Astrocyte of the cerebellum (primary cell): ENCODE results near the gene HMGA1.

Source experiments
- DNase-seq: peaks from one replicate; pipeline ENCODE4 v3.0.0-alpha.2; 2011; ENCODE audit warnings: low read depth
- H3K4me3 ChIP-seq: 2 replicates; pipeline ENCODE4 v1.5.1; 2011; ENCODE audit warnings: mild to moderate bottlenecking, low read depth, low read length, moderate library complexity
- in situ Hi-C: cut with HindIII; loops from 2 replicates; pipeline ENCODE4 v1.10.0; 2017; ENCODE audit warnings: low sequenced_read_pairs
- TF ChIP-seq, protein P1 (sequence below): IDR thresholded peaks from 2 replicates; pipeline ENCODE4 v1.5.1; 2012; ENCODE audit warnings: low read length, low read depth, moderate library complexity, mild to moderate bottlenecking; ENCODE audit errors: missing control alignments

HMGA1 gene

DNA sequence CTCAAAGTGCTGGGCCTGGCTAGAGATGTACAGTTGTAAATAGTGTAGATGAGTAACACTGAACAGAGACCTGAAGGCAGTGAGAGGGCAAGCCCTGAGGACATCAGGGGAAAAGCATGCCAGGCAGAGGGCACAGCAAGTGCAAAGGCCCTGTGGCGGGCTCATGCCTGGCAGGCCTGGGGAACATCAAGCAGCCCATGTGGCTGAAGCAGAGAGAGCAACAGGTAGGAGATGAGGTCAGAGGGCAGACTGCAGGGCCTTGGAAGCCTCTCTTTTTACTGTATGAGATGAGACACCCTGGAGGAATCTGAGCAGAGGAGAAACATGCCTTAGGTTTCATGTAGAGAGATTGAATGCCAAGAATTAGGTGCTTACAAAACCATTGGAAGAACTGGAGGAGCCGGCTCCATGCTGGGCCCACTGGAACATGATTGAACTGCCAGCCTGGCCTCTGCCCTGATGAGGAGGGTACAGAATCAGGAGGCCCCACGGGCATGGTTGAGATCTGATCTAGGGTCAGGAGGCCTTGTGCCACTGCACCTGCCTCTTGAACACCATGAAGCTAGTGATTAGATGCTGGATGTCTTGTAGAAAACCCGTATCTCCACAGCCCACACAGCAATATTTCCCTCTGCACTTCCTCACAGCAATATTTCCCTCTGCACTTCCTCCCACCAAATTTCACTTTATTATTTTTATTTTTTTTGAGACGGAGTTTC is 5.9 kb upstream of the HMGA1 start:
- no peak for DNase-seq
- H3K4me3 ChIP-seq = no peak overlapping the region
- TF ChIP-seq, protein P1, sequence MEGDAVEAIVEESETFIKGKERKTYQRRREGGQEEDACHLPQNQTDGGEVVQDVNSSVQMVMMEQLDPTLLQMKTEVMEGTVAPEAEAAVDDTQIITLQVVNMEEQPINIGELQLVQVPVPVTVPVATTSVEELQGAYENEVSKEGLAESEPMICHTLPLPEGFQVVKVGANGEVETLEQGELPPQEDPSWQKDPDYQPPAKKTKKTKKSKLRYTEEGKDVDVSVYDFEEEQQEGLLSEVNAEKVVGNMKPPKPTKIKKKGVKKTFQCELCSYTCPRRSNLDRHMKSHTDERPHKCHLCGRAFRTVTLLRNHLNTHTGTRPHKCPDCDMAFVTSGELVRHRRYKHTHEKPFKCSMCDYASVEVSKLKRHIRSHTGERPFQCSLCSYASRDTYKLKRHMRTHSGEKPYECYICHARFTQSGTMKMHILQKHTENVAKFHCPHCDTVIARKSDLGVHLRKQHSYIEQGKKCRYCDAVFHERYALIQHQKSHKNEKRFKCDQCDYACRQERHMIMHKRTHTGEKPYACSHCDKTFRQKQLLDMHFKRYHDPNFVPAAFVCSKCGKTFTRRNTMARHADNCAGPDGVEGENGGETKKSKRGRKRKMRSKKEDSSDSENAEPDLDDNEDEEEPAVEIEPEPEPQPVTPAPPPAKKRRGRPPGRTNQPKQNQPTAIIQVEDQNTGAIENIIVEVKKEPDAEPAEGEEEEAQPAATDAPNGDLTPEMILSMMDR = no peak
- in situ Hi-C loops = no loop called here

- TF ChIP-seq, protein P1 = no peak
- no peak overlapping the region for H3K4me3 ChIP-seq
- in situ Hi-C loops = no loop called here
- no peak for DNase-seq
Observed at GRCh38 chr6:34231566-34232336, 4.9 kb upstream of the HMGA1 start.

- TF ChIP-seq, protein P1 = no peak
- in situ Hi-C loops = no loop called here
- H3K4me3 ChIP-seq = no peak overlapping the region
- no peak for DNase-seq
Observed at GRCh38 chr6:34232901-34233300, 3.8 kb upstream of the HMGA1 start.

DNA sequence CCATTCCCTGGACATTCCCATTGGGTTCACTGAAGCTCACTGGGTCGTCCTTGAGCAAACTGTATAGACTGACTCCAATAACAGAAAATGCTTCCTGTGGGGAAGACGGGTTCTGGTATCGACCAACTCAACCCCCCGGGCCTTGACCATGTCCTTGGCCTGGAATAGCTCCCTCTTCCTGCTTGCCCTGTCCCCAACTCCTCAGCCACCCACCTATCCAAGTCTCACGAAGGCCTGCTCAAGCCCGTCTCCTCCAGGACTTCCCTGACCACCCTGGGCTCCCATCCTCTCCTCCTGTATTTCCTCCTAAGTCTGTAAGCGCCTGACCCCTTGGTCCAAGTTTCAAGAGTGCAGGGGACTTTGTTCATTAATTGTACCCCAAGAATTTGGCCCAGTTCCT is 2.8 kb upstream of the HMGA1 start:
- TF ChIP-seq, protein P1 = no peak
- no peak overlapping the region for H3K4me3 ChIP-seq
- in situ Hi-C loops = no loop called here
- DNase-seq = no peak

DNA sequence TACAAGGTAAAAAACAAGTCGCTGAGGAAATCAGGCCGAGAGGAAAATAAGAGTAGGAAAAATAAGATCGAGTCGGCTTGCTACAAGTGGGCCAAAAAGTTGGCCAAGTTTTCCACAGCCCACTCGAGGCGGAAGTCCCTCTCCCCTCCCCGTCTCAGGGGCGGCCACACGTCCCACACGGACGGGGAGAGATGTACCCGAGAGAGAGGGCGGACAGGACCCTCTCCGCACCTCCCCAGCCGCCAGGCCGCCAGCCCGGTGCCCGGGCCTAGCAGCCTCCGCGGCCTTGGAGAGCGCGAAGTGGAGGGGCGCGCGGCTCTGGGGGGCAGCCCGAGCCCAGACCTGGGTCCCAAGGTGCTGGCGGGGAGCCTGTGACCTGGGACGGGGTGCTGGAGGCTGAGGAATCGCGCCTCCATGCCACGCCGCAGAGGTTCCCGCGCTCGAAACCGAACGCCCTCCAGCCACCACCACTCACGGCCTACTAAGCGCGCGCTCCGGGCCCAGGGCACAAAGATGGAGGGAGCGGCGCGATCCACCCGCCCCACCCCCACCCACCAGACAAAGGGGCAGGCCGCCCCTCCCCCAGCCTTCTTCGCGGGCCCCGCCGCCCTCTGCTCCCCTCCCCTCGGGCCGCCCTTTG is 1.9 kb upstream of the HMGA1 start:
- no peak for DNase-seq
- TF ChIP-seq, protein P1 = no peak
- in situ Hi-C loops = no loop called here
- H3K4me3 ChIP-seq = no peak overlapping the region

- TF ChIP-seq, protein P1 = no peak
- DNase-seq = no peak
- peak overlapping the region; percentile 56 for H3K4me3 ChIP-seq
- in situ Hi-C loops = no loop called here
Observed at GRCh38 chr6:34235307-34236130, 1.2 kb upstream of the HMGA1 start.
